ENCODE measurements around the gene ADCY9. TPM values are rescaled to one million over a fixed set of nuclear protein-coding genes. Genes with fewer than 3 reads are reported as not detected.
"Not testable (repeated sequence)": the region's sequence is repeated elsewhere in the genome, so short reads cannot be mapped to it uniquely, and the experiment has no call there.

Gene ADCY9
- total RNA-seq, 1 experiment from 2014 or later, result 7.0 TPM

DNA sequence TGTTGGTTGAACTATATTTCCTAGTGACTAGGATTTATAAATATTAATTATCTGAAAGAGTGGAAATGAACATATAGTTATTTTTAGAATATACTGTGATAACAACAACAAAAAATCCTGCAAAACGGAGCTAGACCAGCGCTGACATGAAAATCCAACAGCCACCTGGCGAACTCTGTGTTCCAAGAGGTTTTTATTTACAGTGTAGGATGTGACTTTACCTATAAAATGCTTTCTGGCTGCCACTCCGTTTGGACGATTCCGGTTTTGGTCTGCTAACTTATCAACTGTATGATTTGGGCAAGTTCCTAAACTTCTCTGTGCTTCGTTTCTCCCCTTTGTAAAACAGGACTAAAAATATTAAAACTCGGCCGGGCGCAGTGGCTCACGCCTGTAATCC, 73.7 kb downstream of the ADCY9 start:
- ChIA-PET POLR2A (ENCODE audit: low non-redundant PET) (no interaction called here), CTCF (no interaction called here)
- no peak for DNase-seq (ENCODE audit: low spot score)
- no TSS peak for BruUV-seq (replicated peaks)
- no peaks in the 10 kb centered on the region for H3K27me3 ChIP-seq (replicated peaks; ENCODE audit: insufficient read depth, low read depth, low read length, poor library complexity)
- H3K9me3 ChIP-seq (ENCODE audit: low read depth, low read length, poor library complexity, severe bottlenecking), result no peaks in the 10 kb centered on the region
- peaks cover 14% of the 10 kb centered on the region for H3K4me1 ChIP-seq (ENCODE audit: insufficient read depth, low read length, poor library complexity, severe bottlenecking)
- peak overlapping the region; percentile 7 for H3K27ac ChIP-seq (ENCODE audit: low read depth, low read length, poor library complexity, severe bottlenecking)
- intact Hi-C loops (cut with micrococcal nuclease; ENCODE audit: unreplicated experiment), result no loop called here
- H3K36me3 ChIP-seq (ENCODE audit: insufficient read depth, low read length, poor library complexity, severe bottlenecking), result no peaks in the 10 kb centered on the region
- H3K4me3 ChIP-seq (ENCODE audit: low read depth, low read length, poor library complexity, severe bottlenecking), result no peak overlapping the region
- TF ChIP-seq, protein P1, sequence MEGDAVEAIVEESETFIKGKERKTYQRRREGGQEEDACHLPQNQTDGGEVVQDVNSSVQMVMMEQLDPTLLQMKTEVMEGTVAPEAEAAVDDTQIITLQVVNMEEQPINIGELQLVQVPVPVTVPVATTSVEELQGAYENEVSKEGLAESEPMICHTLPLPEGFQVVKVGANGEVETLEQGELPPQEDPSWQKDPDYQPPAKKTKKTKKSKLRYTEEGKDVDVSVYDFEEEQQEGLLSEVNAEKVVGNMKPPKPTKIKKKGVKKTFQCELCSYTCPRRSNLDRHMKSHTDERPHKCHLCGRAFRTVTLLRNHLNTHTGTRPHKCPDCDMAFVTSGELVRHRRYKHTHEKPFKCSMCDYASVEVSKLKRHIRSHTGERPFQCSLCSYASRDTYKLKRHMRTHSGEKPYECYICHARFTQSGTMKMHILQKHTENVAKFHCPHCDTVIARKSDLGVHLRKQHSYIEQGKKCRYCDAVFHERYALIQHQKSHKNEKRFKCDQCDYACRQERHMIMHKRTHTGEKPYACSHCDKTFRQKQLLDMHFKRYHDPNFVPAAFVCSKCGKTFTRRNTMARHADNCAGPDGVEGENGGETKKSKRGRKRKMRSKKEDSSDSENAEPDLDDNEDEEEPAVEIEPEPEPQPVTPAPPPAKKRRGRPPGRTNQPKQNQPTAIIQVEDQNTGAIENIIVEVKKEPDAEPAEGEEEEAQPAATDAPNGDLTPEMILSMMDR (conservative IDR thresholded peaks at IDR 0.05; ENCODE audit: low read depth, low read length), result no peak
- no peak for TF ChIP-seq EZH2 (IDR thresholded peaks at IDR 0.05; ENCODE audit: borderline replicate concordance, low read depth, low read length, poor library complexity, severe bottlenecking)

GRCh38 chr16:4038448-4038847, 77.8 kb downstream of the ADCY9 start:
- Histone ChIP-seq H3K9me3 (ENCODE audit: low read depth, low read length, poor library complexity, severe bottlenecking) (no peaks in the 10 kb centered on the region), H3K27ac (ENCODE audit: low read depth, low read length, poor library complexity, severe bottlenecking) (no peak overlapping the region), H3K27me3 (replicated peaks; ENCODE audit: insufficient read depth, low read depth, low read length, poor library complexity) (no peaks in the 10 kb centered on the region), H3K4me3 (ENCODE audit: low read depth, low read length, poor library complexity, severe bottlenecking) (no peak overlapping the region), H3K36me3 (ENCODE audit: insufficient read depth, low read length, poor library complexity, severe bottlenecking) (no peaks in the 10 kb centered on the region), H3K4me1 (ENCODE audit: insufficient read depth, low read length, poor library complexity, severe bottlenecking) (peaks cover 7% of the 10 kb centered on the region)
- CTCF ChIA-PET, result no interaction called here
- BruUV-seq (replicated peaks), result no TSS peak
- TF ChIP-seq, protein P1 (conservative IDR thresholded peaks at IDR 0.05; ENCODE audit: low read depth, low read length), result no peak
- no peak for TF ChIP-seq EZH2 (IDR thresholded peaks at IDR 0.05; ENCODE audit: borderline replicate concordance, low read depth, low read length, poor library complexity, severe bottlenecking)
- no peak for DNase-seq (ENCODE audit: low spot score)
- intact Hi-C loops (cut with micrococcal nuclease; ENCODE audit: unreplicated experiment), result no loop called here
- POLR2A ChIA-PET (ENCODE audit: low non-redundant PET), result no interaction called here

DNA sequence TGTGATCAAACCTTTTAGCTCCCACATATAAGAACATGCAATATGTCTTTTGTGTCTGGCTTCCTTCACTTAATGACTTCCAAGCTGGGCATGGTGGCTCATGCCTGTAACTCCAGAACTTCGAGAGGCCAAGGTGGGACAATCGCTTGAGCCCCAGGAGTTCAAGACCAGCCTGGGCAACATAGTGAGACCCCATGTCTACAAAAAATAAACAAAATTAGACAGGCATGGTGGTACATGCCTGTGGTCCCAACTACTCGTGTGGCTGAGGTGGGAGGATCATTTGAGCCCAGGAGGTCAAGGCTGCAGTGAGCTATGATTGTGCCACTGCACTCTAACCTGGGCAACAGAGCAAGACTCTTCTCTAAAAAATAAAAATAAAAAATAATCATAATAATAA, 79.3 kb downstream of the ADCY9 start:
- BruUV-seq (replicated peaks); intact Hi-C loops (cut with micrococcal nuclease; ENCODE audit: unreplicated experiment); CTCF ChIA-PET; H3K4me1 ChIP-seq (ENCODE audit: insufficient read depth, low read length, poor library complexity, severe bottlenecking); DNase-seq (ENCODE audit: low spot score); POLR2A ChIA-PET (ENCODE audit: low non-redundant PET); H3K9me3 ChIP-seq (ENCODE audit: low read depth, low read length, poor library complexity, severe bottlenecking); H3K27ac ChIP-seq (ENCODE audit: low read depth, low read length, poor library complexity, severe bottlenecking); H3K4me3 ChIP-seq (ENCODE audit: low read depth, low read length, poor library complexity, severe bottlenecking); H3K36me3 ChIP-seq (ENCODE audit: insufficient read depth, low read length, poor library complexity, severe bottlenecking); H3K27me3 ChIP-seq (replicated peaks; ENCODE audit: insufficient read depth, low read depth, low read length, poor library complexity): not testable (repeated sequence)

DNA sequence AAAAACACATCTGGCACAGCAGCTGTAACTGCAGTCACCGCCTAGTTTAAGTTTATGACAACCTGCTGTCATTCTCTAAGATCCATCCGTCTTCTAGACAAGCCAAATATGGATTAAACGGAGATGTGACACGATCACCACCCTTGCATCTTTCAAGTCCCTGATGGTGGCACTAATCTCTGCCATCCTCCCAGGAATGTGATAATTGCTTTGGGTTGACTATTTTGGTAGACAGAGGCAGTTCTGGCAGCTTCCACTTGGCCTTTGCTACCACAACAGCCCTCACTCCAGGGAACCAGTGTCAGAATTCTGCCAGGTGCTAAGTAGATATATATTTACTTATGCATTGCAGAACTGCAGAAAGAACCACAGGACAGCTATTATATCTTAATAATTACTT, 81.3 kb downstream of the ADCY9 start:
- H3K27ac ChIP-seq (ENCODE audit: low read depth, low read length, poor library complexity, severe bottlenecking), result no peak overlapping the region
- POLR2A ChIA-PET (ENCODE audit: low non-redundant PET), result no interaction called here

More for the DNA sequence above, 81.3 kb downstream of the ADCY9 start:
- Histone ChIP-seq H3K27me3 (replicated peaks; ENCODE audit: insufficient read depth, low read depth, low read length, poor library complexity) (no peaks in the 10 kb centered on the region), H3K4me3 (ENCODE audit: low read depth, low read length, poor library complexity, severe bottlenecking) (no peak overlapping the region), H3K36me3 (ENCODE audit: insufficient read depth, low read length, poor library complexity, severe bottlenecking) (no peaks in the 10 kb centered on the region), H3K4me1 (ENCODE audit: insufficient read depth, low read length, poor library complexity, severe bottlenecking) (no peaks in the 10 kb centered on the region), H3K9me3 (ENCODE audit: low read depth, low read length, poor library complexity, severe bottlenecking) (no peaks in the 10 kb centered on the region)
- no peak for TF ChIP-seq EZH2 (IDR thresholded peaks at IDR 0.05; ENCODE audit: borderline replicate concordance, low read depth, low read length, poor library complexity, severe bottlenecking)
- TF ChIP-seq, protein P1 (conservative IDR thresholded peaks at IDR 0.05; ENCODE audit: low read depth, low read length), result no peak
- DNase-seq (ENCODE audit: low spot score), result no peak
- no TSS peak for BruUV-seq (replicated peaks)
- CTCF ChIA-PET, result no interaction called here
- intact Hi-C loops (cut with micrococcal nuclease; ENCODE audit: unreplicated experiment), result no loop called here

Measured in A673 (cell line).